Astrocyte of the spinal cord (primary cell): ENCODE data around the gene KIF25.
A peak's percentile ranks its signal among the peaks of the same experiment; 100 is the strongest.
"Not testable (repeated sequence)": the region's sequence is repeated elsewhere in the genome, so short reads cannot be mapped to it uniquely, and the experiment has no call there.

ENCODE experiments used
- DNase-seq: peaks from one replicate; pipeline ENCODE4 v3.0.0; 2011; ENCODE audit warnings: low read depth, low spot score
- H3K4me3 ChIP-seq: 2 replicates; pipeline ENCODE4 v1.5.1; 2011; ENCODE audit warnings: low read depth, mild to moderate bottlenecking, low read length, moderate library complexity
- in situ Hi-C: cut with HindIII; loops from 2 replicates; pipeline ENCODE4 v1.10.0; 2017; ENCODE audit warnings: low sequenced_read_pairs
- TF ChIP-seq, protein P1 (sequence below): IDR thresholded peaks from 2 replicates; pipeline ENCODE4 v1.5.1; 2012; ENCODE audit warnings: low read depth, mild to moderate bottlenecking, low read length, inconsistent platforms

The KIF25 gene

DNA sequence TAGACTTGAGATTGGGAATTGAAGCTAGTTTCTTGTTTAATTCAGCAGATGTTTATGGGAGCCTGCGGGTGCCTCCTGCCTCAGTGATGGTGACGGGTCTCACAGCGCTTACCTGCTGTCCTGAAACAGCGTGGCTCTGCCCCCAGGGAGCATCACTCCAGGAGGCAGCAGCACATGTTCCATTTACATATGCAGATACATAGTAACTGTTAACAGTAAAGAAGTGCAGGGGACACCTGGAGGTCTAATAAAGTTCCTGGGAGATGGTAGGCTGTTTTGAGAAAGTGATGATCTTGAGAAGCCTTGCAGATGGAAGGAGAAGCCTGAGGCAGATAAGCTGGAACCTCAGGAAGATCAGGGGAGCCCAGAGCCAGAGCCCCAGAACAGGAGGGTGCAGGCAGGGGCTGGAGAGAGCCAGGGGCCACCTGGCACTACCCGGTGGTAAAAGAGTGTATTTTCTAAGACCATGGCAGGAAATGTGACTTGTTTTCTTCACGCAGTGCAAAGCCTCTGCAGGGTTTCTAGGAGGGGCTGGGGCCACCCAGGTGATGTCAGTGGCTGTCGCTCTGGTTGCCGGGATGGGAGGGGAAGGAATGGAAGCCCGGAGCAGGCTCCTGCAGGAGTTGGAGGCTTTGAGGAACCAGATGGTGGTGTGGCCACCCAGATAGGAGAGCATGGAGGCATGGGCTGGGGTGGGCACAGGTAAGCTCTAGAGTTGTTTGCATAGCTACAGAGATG, 24.2 kb upstream of the KIF25 start:
- DNase-seq = no peak
- H3K4me3 ChIP-seq = no peak overlapping the region
- in situ Hi-C loops = no loop called here
- TF ChIP-seq, protein P1, sequence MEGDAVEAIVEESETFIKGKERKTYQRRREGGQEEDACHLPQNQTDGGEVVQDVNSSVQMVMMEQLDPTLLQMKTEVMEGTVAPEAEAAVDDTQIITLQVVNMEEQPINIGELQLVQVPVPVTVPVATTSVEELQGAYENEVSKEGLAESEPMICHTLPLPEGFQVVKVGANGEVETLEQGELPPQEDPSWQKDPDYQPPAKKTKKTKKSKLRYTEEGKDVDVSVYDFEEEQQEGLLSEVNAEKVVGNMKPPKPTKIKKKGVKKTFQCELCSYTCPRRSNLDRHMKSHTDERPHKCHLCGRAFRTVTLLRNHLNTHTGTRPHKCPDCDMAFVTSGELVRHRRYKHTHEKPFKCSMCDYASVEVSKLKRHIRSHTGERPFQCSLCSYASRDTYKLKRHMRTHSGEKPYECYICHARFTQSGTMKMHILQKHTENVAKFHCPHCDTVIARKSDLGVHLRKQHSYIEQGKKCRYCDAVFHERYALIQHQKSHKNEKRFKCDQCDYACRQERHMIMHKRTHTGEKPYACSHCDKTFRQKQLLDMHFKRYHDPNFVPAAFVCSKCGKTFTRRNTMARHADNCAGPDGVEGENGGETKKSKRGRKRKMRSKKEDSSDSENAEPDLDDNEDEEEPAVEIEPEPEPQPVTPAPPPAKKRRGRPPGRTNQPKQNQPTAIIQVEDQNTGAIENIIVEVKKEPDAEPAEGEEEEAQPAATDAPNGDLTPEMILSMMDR = no peak

DNA sequence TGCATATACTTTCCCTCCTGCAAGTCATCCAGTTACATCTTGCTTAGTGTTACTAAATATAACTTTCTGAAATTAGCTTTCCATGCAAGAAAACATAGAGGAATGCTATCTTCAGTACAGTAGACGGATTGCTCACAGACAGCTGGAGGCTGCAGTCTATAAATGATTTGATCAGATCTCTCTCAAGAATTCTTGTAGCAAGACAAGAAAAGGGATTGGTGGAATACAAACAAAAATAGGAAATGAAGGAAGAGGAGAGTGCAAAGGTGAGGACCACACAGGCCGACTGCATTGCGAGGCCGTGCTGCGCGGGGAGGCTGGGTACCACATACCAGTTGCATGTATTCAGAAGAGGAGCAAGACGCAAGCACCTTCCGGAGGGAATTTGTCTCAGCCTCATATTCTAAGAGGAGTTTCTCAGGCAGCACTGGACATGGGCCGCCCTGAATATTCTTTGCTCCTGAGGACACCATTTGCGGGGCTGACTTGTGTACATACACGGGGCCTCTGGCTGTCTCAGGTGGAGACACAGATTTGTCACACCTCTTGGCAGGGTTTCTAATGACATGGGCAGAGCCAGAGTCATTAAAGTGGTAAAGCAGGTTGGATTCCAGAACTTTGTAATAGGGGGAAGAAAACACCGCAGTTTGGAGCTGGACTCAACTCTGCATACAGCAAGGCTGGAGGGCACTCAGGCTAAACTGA, 22.7 kb upstream of the KIF25 start:
- TF ChIP-seq, protein P1 = no peak
- in situ Hi-C loops = no loop called here
- no peak overlapping the region for H3K4me3 ChIP-seq
- DNase-seq = peak; percentile 58

DNA sequence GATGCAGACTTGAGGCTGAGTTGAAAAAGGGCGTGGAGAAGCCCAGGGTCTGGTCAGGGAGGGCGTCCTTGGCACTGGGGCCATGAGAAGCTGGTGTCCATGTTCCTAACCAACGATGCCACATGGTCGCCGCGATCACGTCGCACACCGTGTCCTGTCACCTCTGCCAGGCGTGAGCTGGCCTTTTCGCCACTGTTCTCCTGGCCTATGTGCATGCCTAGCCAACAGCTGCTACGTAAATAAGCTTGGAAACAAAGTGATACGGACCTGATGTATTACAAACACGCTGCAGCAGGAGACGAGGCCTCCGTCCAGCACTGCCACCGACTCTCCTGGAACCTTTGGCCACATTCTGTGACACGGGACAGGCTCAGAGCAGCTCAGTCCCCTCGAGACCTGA, 22.0 kb upstream of the KIF25 start:
- no peak for DNase-seq
- TF ChIP-seq, protein P1 = no peak
- no peak overlapping the region for H3K4me3 ChIP-seq
- in situ Hi-C loops = no loop called here

DNA sequence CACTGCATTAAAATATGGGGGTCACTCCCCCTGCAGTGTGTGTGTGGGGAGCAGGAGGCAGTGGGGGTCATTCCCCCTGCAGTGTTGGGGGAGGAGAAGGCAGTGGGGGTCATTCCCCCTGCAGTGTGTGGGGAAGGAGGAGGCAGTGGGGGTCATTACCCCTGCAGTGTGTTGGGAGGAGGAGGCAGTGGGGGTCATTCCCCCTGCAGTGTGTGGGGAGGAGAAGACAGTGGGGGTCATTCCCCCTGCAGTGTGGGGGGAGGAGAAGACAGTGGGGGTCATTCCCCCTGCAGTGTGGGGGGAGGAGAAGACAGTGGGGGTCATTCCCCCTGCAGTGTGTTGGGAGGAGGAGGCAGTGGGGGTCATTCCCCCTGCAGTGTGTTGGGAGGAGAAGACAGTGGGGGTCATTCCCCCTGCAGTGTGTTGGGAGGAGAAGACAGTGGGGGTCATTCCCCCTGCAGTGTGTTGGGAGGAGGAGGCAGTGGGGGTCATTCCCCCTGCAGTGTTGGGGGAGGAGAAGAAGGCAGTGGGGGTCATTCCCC, 21.3 kb upstream of the KIF25 start:
- in situ Hi-C loops, DNase-seq, H3K4me3 ChIP-seq: not testable (repeated sequence)

DNA sequence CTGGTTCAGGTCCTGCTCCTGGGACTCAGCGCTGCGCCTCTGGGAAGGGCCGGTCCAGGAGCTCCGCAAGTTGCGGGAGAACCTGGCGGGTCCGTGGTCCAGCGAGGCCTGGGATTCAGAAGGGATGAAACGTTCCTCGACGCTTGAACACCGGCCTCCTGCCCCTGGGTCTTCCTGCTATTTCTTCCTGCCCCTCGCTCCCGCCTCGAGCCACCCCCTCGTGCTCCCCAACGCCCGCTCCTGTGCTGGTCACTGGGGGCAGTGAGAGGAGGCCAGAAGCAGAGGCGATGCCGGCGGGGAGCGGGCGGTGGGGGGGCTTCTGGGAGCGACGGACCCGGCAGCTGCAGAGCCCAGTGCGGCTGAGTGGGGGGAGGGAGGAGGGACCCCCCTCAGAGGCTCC, 20.8 kb upstream of the KIF25 start:
- no peak for DNase-seq
- TF ChIP-seq, protein P1 = no peak
- in situ Hi-C loops = no loop called here

DNA sequence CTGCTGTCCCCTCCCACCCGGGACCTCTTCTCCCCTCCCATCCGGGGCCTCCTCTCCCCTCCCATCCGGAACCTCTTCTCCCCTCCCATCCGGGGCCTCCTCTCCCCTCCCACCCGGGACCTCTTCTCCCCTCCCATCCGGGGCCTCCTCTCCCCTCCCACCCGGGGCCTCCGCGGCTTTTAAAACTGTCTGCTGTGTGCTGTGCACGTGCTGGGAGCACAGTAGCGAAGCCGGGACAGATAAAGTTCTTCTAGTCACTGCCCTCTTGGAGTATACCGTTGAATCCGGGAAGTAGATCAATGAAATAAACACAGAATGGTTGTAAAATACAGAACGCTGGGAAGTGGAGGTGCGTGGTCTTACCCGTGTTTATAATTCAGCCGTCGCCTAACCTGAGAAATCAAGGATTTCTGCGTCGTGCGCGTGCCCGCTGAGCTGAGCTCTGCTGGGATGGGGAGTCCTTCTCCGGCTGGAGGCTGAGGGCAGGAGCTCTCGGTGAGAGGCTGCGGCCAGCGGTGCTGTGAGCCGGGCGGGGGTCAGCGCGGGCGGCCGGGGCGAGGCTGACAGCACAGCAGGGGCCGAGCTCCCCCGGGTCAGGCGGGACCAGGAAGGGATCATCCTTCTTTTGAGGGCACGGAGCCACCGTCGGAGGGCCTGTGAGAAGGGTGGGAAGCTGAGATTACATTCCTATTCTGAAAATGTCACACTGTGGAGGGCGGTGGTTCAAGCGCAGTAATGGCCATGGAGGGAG, 19.6 kb upstream of the KIF25 start:
- no peak for DNase-seq
- in situ Hi-C loops = no loop called here
- no peak overlapping the region for H3K4me3 ChIP-seq
- TF ChIP-seq, protein P1 = no peak

More for the DNA sequence above, 20.8 kb upstream of the KIF25 start:
- H3K4me3 ChIP-seq = no peak overlapping the region
